ENCODE data around the gene ASB4. TPM values are rescaled to one million over a fixed set of nuclear protein-coding genes. Genes with fewer than 3 reads are reported as not detected.
"Not testable (repeated sequence)": the region's sequence is repeated elsewhere in the genome, so short reads cannot be mapped to it uniquely, and the experiment has no call there.

ASB4 gene
- total RNA-seq, 2 donors from 2014 or later, result not detected

DNA sequence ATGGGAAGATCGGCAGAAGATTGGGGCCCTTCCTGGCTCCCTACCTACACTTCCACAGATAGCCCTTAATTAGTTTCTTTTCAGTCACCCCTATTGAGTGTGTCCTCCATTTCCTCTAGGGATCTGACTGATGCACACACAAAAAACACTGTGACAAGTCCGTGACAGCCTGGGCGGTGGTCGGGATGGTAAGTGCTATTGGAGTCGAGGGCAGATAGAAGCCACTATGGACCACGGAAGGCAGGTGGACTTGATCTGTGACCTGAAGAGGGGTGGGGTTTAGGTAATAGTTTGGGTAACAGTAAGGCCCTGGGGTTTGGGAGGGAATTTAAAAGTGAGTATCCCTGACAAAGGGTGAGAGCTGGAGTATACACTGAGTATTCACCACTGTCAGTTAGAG lies 57.6 kb downstream of the ASB4 start:
- peaks cover 8 to 16% of the 10 kb centered on the region in 2 donors for H3K27me3 Mint-ChIP-seq
- H3K4me3 Mint-ChIP-seq, result no peak overlapping the region
- H3K9me3 Mint-ChIP-seq, result no peaks in the 10 kb centered on the region
- H3K27ac Mint-ChIP-seq, result no peak overlapping the region
- H3K36me3 Mint-ChIP-seq, result no peaks in the 10 kb centered on the region
- ATAC-seq (no peak), DNase-seq (ENCODE audit: low spot score) (no peak)
- H3K4me1 Mint-ChIP-seq (ENCODE audit: low read depth in 2 of 2), result peaks cover 5 to 9% of the 10 kb centered on the region in 2 donors

DNA sequence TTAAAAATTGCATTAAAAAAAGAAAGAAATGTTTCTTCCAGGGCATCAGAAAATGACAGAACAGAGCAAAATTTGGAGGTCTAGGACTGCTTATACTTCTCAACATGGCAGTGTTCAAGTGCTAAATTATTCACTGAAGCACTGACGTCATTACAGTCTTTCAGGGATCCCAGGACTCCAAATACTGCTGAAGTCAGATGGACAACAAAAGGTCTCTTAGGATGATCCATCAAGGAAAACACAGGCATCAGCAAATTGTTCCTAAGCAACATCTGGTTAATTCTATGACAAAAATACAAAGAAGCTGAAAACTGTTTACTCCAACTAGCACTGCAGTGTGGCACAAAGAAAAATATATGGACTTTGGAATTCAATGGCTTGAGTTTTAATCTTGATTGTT lies 58.4 kb downstream of the ASB4 start:
- Mint-ChIP-seq H3K4me3 (no peak overlapping the region), H3K27ac (no peak overlapping the region), H3K27me3 (peaks cover 8 to 16% of the 10 kb centered on the region in 2 donors), H3K36me3 (no peaks in the 10 kb centered on the region), H3K4me1 (ENCODE audit: low read depth in 2 of 2) (peaks cover 4 to 5% of the 10 kb centered on the region in 2 donors), H3K9me3 (no peaks in the 10 kb centered on the region)
- DNase-seq (ENCODE audit: low spot score), result no peak
- ATAC-seq, result no peak

DNA sequence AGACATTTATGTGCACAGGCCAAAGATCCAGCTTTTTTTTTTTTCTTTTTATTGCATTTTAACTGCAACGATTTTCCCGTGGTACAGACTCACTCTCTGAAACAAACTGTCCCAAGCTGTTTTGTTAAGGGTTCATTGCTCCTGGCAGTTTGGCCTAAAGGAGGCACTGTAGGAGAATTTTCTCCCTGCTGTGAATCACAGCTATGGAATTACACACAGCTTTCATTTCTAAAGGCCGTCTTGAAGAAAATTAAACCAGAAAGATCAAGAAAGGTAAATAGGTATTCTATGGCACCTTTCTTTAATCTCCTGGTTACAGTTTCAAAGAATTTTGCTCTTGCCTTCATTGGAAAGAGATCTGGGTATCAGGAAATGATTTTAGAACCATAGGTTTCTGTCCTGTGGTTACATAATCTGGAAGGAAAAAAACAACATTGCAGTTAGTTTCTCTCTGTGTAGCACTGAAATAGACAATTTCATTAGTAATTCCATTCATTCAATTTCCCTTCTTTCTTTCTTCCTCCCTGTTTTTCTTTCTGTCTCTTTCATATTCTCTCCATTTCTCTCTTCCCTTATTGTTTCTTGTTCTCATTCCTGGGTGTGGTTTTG lies 59.4 kb downstream of the ASB4 start:
- no peak for DNase-seq (ENCODE audit: low spot score)
- Mint-ChIP-seq H3K27me3 (peaks cover 8 to 16% of the 10 kb centered on the region in 2 donors), H3K4me1 (ENCODE audit: low read depth in 2 of 2) (peaks cover 4 to 5% of the 10 kb centered on the region in 2 donors), H3K9me3 (no peaks in the 10 kb centered on the region), H3K4me3 (no peak overlapping the region), H3K27ac (no peak overlapping the region), H3K36me3 (no peaks in the 10 kb centered on the region)
- ATAC-seq, result no peak

DNA sequence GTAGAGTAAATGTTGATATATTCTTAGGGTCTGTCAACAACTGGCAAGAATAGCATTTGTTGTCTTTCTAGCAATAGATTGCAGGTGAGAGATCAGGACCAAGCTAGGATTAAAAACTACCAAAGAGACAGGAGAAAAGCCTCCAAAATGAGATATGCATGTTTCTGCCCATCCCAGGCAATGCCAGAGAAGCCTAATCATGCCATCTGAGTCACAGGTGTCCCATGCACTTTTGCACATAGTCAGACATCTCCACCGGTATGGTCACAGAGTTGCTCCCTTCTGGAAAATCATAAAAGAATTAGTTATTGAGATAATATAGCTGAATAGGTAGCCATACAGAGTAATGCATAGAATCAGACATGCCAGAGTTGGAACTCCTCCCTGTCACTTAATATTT lies 59.9 kb downstream of the ASB4 start:
- Mint-ChIP-seq H3K27ac (no peak overlapping the region), H3K36me3 (no peaks in the 10 kb centered on the region), H3K27me3 (peaks cover 5 to 16% of the 10 kb centered on the region in 2 donors), H3K4me1 (ENCODE audit: low read depth in 2 of 2) (peaks cover 4 to 5% of the 10 kb centered on the region in 2 donors), H3K9me3 (no peaks in the 10 kb centered on the region), H3K4me3 (no peak overlapping the region)
- ATAC-seq, result no peak
- no peak for DNase-seq (ENCODE audit: low spot score)

DNA sequence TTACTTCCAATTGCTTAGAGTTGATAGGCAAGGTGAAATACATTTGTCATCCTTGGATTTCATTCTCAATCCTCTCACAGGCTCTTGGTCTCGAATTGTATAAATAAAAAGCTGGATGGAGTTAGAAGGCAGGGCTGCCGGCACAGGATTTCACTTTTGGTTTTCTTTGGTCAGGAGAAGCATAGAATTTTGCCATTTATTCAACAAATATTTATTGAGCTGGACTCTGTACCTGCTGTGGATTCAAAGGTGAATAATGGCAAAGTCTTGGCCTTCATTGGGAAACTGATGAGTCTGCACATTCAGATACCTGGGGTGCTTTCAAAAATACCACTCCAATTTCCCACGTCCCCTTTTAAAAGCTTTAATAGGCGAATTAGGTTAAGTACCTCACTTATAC lies 60.9 kb downstream of the ASB4 start:
- ATAC-seq (no peak), DNase-seq (ENCODE audit: low spot score) (no peak)
- H3K27ac Mint-ChIP-seq, result no peak overlapping the region
- peaks cover 4 to 5% of the 10 kb centered on the region in 2 donors for H3K4me1 Mint-ChIP-seq (ENCODE audit: low read depth in 2 of 2)
- no peak overlapping the region for H3K4me3 Mint-ChIP-seq
- H3K36me3 Mint-ChIP-seq, result no peaks in the 10 kb centered on the region
- H3K27me3 Mint-ChIP-seq, result peaks cover under 1 to 10% of the 10 kb centered on the region in 2 donors
- H3K9me3 Mint-ChIP-seq, result no peaks in the 10 kb centered on the region

DNA sequence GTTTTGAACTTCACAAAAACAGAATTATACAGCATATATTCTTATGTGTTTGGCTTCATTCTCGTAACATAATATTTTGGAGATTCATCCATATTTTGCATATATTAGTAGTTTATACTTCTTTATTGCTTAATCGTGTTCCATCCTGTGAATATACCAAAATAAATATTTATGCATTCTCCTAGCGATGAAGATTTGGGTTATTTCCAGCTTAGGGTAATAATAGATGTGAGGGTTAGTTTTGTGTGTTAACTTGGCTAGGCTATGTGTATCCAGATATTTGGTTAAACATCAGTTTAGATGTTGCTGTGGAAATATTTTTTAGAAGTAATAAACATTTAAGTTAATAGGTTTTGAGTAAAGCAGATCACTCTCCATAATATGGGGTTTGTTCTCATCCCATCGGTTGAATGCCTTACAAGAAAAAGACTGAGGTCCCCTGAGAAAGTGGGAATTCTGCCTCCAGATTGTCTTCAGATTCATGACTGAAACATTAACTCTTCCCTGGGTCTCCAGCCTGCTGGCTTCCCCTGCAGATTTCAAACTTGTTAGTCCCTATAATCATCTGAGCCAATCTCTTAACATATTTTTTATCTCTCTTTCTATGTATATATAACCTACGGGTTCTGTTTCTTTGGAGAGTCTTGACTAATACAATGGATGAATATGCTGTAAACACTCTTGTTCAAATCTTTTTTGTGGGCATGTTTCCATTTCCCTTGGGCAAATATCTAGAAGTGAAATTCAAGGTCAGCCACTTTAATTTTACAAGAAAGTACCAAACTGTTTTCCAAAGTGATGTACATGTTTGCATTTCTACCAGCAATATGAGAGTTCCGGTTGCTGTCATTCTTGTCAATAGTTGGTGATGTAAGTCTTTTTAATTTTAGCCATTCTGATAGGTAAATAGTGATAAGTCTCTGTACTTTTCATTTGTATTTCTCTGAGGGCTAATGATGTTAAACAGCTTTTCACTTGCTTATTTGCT lies 61.9 kb downstream of the ASB4 start:
- H3K4me1 Mint-ChIP-seq (ENCODE audit: low read depth in 2 of 2), result peaks cover 4 to 5% of the 10 kb centered on the region in 2 donors
- peaks cover 0 to 7% of the 10 kb centered on the region in 2 donors for H3K27me3 Mint-ChIP-seq
- H3K36me3 Mint-ChIP-seq, result no peaks in the 10 kb centered on the region
- no peaks in the 10 kb centered on the region for H3K9me3 Mint-ChIP-seq
- no peak overlapping the region for H3K27ac Mint-ChIP-seq
- H3K4me3 Mint-ChIP-seq, result no peak overlapping the region
- ATAC-seq (no peak), DNase-seq (ENCODE audit: low spot score) (no peak)

DNA sequence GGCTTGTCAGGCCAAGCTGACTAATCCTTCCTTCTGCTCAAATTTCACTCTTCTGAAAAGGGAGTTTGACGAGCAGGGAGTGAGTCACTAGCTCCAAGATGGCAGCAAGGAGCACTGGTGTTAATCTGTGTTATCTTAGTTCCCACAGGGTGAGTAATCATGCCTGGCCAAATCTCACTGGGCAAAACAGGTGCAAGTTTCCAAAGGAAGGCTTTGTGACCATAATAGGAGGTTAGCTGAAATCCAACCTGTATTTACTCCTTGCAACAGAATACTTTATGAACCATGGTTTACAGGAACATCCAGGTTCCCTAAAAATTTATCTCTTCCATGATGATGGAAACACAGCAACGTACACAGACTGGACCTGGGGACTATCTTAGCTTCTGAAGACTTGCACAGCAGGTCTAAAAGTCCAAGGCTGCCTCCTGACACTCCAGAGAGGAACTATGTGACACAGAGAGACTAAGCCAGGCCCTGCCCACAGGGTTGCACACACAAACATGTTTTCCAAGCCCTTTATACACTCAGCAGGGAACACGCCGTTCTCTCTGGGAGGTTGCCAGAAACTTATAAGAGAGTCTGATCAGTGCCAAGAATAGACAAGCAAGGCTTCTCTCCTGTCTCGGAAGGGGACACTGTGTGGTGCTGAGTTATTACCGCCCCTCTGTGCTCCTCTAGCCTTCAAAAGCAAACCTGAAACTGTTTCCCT lies 64.2 kb downstream of the ASB4 start:
- Mint-ChIP-seq H3K4me3 (no peak overlapping the region), H3K27ac (no peak overlapping the region)
- peak in 1 of 2 donors; percentile 28 for ATAC-seq

DNA sequence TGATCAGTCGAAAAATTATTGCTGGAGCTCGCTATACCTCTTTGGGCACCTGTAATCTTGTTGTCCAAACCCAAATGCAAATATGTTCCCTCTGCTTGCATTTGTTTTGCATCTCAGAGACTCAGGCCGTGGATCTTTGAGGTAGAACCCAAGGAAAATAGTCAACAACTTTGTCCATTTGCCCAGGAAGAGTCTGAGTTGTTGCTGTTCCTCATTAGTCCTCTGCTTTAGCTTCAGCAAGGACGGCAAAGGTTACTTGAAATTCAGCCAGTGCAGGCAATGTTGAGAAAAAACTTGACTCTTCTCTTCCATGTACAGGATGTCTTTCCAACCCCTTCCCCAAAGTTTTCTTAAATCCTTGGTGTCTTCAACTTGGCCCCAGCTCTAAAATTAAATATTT lies 64.8 kb downstream of the ASB4 start:
- DNase-seq (ENCODE audit: low spot score), result no peak
- no peaks in the 10 kb centered on the region for H3K36me3 Mint-ChIP-seq
- peaks cover 3 to 10% of the 10 kb centered on the region in 2 donors for H3K27me3 Mint-ChIP-seq
- ATAC-seq, result no peak
- no peaks in the 10 kb centered on the region for H3K9me3 Mint-ChIP-seq
- H3K4me1 Mint-ChIP-seq (ENCODE audit: low read depth in 2 of 2), result peaks cover under 1 to 2% of the 10 kb centered on the region in 2 donors
- no peak overlapping the region for H3K4me3 Mint-ChIP-seq
- H3K27ac Mint-ChIP-seq, result no peak overlapping the region

More for the DNA sequence above, 64.2 kb downstream of the ASB4 start:
- H3K36me3 Mint-ChIP-seq, result no peaks in the 10 kb centered on the region
- H3K4me1 Mint-ChIP-seq (ENCODE audit: low read depth in 2 of 2), result peaks cover 4 to 5% of the 10 kb centered on the region in 2 donors
- DNase-seq (ENCODE audit: low spot score), result no peak
- peaks cover 3 to 14% of the 10 kb centered on the region in 2 donors for H3K27me3 Mint-ChIP-seq
- H3K9me3 Mint-ChIP-seq, result no peaks in the 10 kb centered on the region

DNA sequence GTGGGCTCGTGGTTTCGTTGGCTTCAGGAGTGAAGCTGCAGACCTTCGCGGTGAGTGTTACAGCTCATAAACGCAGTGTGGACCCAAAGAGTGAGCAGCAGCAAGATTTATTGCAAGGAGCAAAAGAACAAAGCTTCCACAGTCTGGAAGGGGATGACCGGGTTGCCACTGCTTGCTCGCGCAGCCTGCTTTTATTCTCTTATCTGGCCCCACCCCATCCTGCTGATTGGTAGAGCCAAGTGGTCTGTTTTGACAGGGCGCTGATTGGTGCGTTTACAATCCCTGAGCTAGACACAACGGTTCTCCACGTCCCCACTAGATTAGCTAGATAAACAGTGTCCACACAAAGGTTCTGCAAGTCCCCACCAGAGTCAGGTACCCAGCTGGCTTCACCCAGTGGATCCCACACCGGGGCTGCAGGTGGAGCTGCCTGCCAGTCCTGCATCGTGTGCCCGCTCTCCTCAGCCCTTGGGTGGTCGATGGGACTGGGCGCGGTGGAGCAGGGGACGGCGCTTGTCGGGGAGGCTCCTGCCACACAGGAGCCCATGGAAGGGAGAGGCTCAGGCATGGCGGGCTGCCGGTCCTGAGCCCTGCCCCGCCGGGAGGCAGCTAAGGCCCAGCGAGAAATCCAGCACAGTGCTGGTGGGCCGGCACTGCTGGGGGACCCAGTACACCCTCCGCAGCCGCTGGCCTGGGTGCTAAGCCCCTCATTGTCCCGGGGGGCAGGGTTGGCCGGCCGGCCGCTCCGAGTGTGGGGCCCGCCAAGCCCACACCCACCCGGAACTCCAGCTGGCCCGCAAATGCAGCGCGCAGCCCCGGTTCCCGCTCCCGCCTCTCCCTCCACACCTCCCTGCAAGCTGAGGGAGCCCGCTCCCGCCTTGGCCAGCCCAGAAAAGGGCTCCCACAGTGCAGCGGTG lies 66.5 kb downstream of the ASB4 start:
- H3K36me3 Mint-ChIP-seq; DNase-seq (ENCODE audit: low spot score); H3K9me3 Mint-ChIP-seq; ATAC-seq; H3K27ac Mint-ChIP-seq; H3K4me1 Mint-ChIP-seq (ENCODE audit: low read depth in 2 of 2): not testable (repeated sequence)
- Mint-ChIP-seq H3K27me3 (peaks cover 3 to 12% of the 10 kb centered on the region in 2 donors), H3K4me3 (peak overlapping the region; percentile 38)

DNA sequence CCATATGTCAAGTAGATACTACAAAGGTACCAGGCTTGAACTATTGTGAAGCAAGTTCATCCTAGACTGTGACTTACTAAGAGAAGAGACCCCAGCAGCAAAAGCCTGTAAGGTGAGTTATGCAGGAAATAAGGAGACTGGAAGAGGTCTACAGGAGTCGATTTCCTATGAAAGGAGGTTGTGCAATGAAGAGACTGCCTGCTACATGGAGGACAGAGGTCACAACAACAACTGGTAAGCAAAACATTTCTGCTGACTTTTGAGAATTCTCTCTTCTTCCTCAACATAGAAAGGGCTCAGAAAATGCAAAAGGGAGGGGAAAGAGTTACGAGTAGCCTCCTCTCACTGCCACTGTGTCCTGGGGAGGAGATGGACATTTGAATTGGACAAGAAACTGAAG lies 68.2 kb downstream of the ASB4 start:
- H3K27ac Mint-ChIP-seq, result no peak overlapping the region
- H3K36me3 Mint-ChIP-seq, result no peaks in the 10 kb centered on the region
- DNase-seq (ENCODE audit: low spot score), result no peak
- H3K27me3 Mint-ChIP-seq, result peaks cover 3 to 12% of the 10 kb centered on the region in 2 donors
- no peaks in the 10 kb centered on the region for H3K4me1 Mint-ChIP-seq (ENCODE audit: low read depth in 2 of 2)
- no peak overlapping the region for H3K4me3 Mint-ChIP-seq
- no peaks in the 10 kb centered on the region for H3K9me3 Mint-ChIP-seq
- no peak for ATAC-seq

DNA sequence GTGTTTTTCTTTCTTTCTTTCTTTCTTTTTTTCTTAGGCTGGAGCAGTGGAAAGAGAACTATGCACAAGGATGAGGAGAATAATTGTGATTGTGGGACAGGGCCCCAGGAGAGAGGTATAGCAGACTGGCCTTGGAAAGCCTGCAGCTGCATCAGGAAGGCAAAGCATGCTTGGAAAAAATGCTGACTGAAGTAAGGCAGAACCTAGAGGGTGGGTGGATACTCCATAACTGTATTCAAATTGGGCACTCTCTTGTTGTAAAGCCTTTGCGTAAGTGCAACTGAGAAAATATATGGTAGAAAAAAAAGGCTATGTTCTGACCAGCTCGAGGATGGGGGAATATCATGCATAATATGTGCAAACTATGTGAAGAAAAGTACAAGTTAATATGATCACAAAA lies 71.0 kb downstream of the ASB4 start:
- H3K4me3 Mint-ChIP-seq, result no peak overlapping the region
- DNase-seq (ENCODE audit: low spot score) (no peak), ATAC-seq (no peak)
- peaks cover 5 to 17% of the 10 kb centered on the region in 2 donors for H3K27me3 Mint-ChIP-seq
- H3K9me3 Mint-ChIP-seq, result no peaks in the 10 kb centered on the region
- H3K27ac Mint-ChIP-seq, result no peak overlapping the region
- no peaks in the 10 kb centered on the region for H3K4me1 Mint-ChIP-seq (ENCODE audit: low read depth in 2 of 2)
- H3K36me3 Mint-ChIP-seq, result no peaks in the 10 kb centered on the region

DNA sequence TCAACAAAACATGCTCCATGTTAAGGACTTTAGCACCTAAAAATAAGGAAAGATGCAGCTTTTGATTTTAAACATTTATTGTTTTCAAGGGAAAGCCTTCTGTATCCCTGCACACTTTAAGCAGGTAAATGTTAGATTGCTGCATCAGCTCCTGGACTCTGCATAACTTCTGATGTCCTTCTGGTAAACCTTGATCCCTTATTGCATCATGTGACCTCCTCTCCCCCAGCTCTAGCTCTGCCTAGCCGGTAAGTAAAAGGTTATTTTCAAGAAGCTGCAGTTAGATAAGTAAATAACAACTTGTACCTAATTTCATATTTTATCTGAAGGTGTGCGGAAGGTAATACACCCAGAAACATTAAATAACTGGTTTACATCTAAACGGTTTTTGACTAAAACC lies 73.1 kb downstream of the ASB4 start:
- Mint-ChIP-seq H3K36me3 (no peaks in the 10 kb centered on the region), H3K27me3 (peaks cover 3 to 12% of the 10 kb centered on the region in 2 donors), H3K9me3 (no peaks in the 10 kb centered on the region), H3K4me1 (ENCODE audit: low read depth in 2 of 2) (no peaks in the 10 kb centered on the region), H3K4me3 (no peak overlapping the region), H3K27ac (no peak overlapping the region)
- ATAC-seq, result no peak
- no peak for DNase-seq (ENCODE audit: low spot score)

DNA sequence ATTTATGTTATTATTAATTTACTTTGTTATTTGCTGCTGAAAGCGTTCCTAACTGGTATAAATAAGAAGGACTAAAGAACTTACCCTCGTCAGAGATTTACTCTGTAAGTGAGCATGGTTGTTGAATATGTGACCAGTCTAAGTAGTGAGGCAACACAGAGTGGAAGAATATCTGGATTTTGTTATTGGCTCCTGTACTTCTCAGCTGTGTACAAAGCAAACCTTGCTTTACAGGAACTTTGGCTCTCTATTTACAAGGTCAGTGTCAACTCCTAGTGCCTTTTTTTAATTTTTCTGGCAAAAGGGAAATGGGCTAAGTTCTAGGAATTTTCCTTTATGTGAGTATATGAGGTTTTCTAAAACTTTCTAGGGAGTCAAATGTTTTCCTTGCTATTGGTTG lies 74.9 kb downstream of the ASB4 start:
- Mint-ChIP-seq H3K27me3 (peaks cover 2 to 9% of the 10 kb centered on the region in 2 donors), H3K9me3 (no peaks in the 10 kb centered on the region), H3K27ac (no peak overlapping the region), H3K36me3 (no peaks in the 10 kb centered on the region), H3K4me1 (ENCODE audit: low read depth in 2 of 2) (no peaks in the 10 kb centered on the region), H3K4me3 (no peak overlapping the region)
- DNase-seq (ENCODE audit: low spot score), result no peak
- ATAC-seq, result no peak

Measured in natural killer cell treated with Interleukin-12 subunit alpha and Interleukin-12 subunit beta and Interleukin-15 and Interleukin-18, amount 100 ng/mL, for 72 hours (primary cell).